UCSD-AML1 (cell line): ENCODE data around the gene OR10AD1.
"Not testable (repeated sequence)": the region's sequence is repeated elsewhere in the genome, so short reads cannot be mapped to it uniquely, and the experiment has no call there.

Source experiments
- DNase-seq: peaks from one replicate; lab custom pipeline; 2025; ENCODE audit not compliant: unreplicated experiment; lab: John Stamatoyannopoulos, UW

Gene OR10AD1

GRCh38 chr12:48203192-48203591, at the start of gene OR10AD1:
Gene OR10AD1, minus strand, starts transcription at chr12:48203292. Its CDS starts 0 bp downstream, at chr12:48203292.
- no peak for DNase-seq

GRCh38 chr12:48247181-48247966, 44.3 kb upstream of the OR10AD1 start:
- no peak for DNase-seq

DNA sequence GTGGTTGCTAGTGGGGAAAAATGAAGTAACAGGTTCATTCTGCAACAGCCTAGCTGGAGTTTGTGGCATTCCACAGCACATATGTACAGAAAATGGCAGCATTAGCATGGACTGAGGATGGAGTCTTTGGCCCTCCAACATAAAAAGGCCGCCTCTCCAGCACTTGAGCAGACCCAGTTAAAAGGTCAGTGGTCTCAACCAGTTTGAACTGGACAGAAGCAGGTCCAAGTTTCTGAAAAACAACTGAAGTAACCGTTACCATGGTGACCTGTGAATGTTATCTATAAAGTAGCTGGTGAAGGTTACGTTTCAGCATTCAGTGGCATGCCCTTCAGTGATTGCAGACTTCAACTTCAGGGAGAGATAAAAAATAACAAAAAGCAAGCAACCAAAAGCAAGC, 34.1 kb upstream of the OR10AD1 start:
- no peak for DNase-seq

DNA sequence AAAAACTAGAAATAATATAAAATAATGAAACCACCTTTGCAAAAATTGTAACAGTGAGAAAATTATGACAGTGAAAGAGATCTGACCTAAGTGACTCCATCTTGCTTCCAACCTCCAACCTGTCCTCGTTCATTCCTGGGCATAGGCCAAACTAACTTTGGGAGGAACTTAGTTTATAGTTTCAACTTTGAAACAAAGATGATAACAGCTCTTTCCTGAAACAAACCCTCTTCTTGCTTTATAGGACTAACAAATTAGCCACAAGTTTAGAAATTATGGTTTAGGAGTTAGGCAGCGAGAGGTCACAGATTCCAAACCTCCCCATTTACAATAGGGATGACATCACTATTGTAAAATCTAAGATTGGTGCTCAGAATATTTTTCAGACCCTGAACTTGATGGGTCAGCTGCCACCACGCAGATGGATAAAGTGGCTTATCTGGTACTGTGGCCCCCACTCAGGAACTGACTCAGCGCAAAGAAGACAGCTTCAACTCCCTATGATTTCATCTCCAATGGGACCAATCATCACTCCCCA, 32.8 kb upstream of the OR10AD1 start:
- no peak for DNase-seq

DNA sequence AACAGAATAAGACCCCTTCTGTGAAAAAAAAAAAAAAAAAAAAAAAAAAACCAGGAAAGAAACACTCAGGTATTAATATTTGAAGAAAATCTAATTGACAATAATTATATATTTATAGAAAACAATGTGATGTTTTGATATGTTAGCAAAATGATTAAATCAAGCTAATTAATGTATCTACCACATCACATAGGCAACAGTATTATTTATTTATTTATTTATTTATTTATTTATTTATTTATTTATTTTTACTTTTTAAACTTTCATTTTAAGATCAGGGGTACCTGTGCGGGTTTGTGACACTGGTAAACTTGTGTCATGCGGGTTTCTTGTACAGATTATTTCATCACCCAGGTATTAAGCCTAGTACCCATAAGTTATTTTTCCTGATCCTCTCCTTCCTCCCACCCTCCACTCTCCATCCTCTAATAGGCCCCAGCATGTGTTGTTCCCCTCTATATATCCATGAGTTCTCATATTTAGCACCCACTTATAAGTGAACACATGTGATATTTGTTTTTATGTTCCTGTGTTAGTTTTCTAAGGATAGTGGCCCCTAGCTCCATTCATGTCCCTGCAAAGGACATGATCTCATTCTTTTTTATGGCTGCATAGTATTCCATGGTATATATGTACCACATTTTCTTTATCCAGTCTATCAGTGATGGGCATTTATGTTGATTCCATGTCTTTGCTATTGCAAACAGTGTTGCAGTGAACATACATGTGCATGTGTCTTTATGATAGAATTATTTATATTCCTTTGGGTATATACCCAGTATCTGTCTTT, 28.3 kb upstream of the OR10AD1 start:
- DNase-seq = not testable (repeated sequence)

- DNase-seq = not testable (repeated sequence)
Measured at GRCh38 chr12:48224533-48224932, 21.4 kb upstream of the OR10AD1 start.

DNA sequence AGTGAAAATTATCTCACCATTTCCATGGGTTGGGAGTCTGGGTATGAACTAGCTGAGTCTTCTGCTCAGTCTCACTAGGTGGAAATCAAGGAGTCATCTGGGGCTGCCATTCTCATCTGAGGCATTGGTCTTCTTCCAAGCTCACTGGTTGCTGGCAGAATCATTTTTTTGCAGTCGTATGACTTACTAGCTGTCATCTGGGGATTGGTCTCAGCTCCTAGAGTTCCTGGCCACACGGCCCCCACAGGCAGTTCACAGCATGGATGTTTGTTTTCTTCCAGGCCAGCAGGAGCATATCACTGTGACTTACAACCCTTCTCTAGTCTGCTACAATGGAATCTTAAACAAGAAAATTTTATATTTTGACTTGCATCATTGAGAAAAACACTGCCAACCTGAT, 18.6 kb upstream of the OR10AD1 start:
- no peak for DNase-seq

- no peak for DNase-seq
Measured at GRCh38 chr12:48220701-48221100, 17.6 kb upstream of the OR10AD1 start.

DNA sequence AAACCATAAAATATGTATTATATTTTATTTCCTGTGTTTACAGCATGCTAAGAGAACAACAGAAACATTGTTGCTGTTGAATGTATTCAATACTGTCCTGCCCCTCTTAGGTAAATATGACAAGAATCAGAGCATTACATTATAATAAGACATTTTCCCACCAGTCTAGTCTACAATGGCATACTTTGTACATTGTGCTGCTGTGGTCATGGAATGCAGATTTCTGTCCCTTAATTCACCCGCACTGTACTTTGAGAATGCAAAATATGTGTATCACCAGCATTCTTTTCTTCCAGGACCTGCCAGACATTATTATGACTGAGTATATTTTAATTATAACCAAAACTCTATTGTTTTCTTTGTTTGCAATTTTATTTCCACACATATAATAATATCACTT, 16.5 kb upstream of the OR10AD1 start:
- no peak for DNase-seq

DNA sequence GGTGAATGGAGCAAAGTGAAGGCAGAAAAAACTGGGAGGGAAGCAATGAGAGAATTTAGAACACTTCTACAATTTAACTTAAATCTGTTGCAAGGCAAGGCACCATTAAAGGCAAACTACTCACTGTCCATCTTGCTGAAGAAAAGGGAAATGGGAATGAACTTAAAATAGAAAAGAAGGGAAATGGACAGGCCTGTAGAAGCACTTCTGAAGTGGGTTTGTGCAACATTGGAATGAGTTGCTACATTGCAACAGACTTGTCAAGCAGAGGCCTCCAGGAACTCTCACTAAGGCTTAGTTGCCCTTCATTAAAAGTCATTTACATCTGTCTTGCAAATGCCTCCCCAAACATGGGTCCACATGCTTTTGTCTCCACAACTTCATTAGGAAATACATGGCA, 13.7 kb upstream of the OR10AD1 start:
- no peak for DNase-seq

- DNase-seq = not testable (repeated sequence)
Measured at GRCh38 chr12:48209495-48209894, 6.4 kb upstream of the OR10AD1 start.

GRCh38 chr12:48202766-48203165, 326 bp downstream of the OR10AD1 start:
- no peak for DNase-seq

GRCh38 chr12:48201516-48201915, 1.6 kb downstream of the OR10AD1 start:
- DNase-seq = no peak

DNA sequence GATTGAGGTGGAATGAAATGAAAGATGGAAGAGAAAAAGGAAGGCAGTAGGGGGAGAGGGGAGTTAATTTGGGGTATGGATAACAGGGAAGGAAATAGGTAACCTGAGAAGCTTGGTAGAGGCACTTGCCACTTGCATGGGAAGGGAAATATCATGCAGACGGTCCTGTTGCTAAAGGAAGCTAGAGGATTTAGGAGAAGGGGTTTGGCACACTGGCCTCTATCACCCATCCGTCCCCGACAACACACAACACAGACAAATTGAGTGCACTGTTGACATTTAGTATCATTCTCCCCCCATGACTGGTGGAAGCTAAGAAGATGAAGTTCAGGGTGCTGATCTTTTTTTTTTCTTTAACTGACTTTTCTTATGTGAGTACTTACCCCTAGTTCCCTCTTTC, 2.0 kb downstream of the OR10AD1 start:
- no peak for DNase-seq

GRCh38 chr12:48199774-48200221, 3.3 kb downstream of the OR10AD1 start:
- no peak for DNase-seq

GRCh38 chr12:48198985-48199384, 4.1 kb downstream of the OR10AD1 start:
- no peak for DNase-seq

- DNase-seq = no peak
Measured at GRCh38 chr12:48198672-48198971, 4.5 kb downstream of the OR10AD1 start.

GRCh38 chr12:48197971-48198671, 5.0 kb downstream of the OR10AD1 start:
- DNase-seq = peak; percentile 84

DNA sequence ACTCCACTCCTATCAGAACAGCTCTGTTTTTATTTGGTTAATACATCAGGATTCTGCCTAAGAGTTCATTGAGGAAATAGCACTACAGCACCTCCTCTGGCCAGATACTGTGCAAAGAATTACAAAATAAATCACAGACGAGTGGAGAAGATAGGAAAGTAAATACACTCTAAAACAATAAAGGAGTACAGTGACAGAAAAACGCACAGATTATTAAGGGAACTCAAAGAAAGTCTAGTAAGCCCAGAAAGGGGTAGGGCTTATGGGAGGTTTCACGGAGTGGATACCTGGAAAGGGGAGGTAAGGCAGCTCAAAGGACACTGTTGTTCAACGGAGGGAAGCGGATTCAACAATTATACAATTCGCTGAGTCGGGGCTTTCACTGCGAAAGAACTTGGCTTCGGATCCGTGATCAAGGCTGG, 5.5 kb downstream of the OR10AD1 start:
- no peak for DNase-seq

DNA sequence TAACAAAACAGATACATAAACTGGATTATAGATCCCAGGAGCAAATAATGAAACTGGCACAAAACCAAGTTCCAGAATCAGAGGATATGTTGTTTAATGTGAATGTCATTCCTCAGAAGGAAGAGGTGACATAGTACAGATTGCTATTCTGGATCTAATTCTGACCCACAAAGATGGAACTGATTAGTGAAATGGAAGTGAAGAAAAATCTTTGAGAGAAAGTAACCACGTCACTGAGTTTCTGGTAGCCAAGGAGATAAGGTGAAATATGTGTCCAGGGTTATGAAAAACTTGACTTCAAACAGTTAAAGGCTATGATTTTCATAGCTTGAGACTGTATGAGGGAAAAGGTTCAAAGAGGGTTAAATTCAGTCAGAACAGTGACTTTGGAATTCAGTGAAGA, 8.3 kb downstream of the OR10AD1 start:
- DNase-seq = no peak

DNA sequence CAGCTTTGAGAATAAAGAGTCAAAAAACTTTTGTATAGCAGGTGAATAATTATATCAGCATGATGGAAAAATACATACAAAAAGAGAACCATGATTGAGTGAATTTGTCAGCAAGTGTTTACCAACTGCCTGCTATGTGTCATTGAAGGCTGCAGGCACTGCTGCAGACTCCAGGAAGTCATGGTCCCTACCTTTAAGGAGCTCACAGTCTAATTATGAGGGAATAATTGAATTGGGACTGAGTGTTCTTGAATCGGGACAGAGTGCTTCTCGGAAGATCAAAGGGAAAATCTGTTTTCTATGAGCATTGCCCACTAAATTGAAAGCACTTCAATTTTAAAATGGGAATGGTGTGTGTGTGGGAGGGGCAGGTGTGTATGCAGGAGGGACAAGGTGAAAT, 9.5 kb downstream of the OR10AD1 start:
- DNase-seq = no peak
